ENCODE measurements around the gene MLLT3. TPM values are rescaled to one million over a fixed set of nuclear protein-coding genes. Genes with fewer than 3 reads are reported as not detected.
"Not testable (repeated sequence)": the region's sequence is repeated elsewhere in the genome, so short reads cannot be mapped to it uniquely, and the experiment has no call there.

MLLT3 gene
- total RNA-seq, 4 donors from 2014 or later: 2.1 to 30.4 (median 14.0) TPM

DNA sequence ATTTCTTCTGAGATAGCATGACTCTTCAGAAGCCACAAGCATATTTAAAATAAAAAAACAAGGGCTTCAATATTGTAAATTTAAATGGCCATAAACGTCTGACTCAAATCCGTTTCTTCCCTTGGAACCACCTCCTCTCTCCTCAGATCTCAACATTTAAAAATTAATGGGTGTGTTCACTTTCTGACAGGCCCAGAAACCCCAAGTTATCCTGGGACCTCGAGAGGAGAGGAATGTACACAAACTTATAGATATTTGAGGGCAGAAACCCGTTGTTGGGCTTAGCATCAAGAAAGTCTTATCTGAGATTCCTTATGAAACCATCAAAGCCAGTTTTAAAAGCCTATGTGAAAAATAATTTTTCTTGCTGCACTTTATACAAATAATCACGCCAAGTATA lies 29.2 kb downstream of the MLLT3 start:
- TF ChIP-seq, protein P1, sequence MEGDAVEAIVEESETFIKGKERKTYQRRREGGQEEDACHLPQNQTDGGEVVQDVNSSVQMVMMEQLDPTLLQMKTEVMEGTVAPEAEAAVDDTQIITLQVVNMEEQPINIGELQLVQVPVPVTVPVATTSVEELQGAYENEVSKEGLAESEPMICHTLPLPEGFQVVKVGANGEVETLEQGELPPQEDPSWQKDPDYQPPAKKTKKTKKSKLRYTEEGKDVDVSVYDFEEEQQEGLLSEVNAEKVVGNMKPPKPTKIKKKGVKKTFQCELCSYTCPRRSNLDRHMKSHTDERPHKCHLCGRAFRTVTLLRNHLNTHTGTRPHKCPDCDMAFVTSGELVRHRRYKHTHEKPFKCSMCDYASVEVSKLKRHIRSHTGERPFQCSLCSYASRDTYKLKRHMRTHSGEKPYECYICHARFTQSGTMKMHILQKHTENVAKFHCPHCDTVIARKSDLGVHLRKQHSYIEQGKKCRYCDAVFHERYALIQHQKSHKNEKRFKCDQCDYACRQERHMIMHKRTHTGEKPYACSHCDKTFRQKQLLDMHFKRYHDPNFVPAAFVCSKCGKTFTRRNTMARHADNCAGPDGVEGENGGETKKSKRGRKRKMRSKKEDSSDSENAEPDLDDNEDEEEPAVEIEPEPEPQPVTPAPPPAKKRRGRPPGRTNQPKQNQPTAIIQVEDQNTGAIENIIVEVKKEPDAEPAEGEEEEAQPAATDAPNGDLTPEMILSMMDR (IDR thresholded peaks at IDR 0.05): no peak
- no peak for TF ChIP-seq POLR2A (IDR thresholded peaks at IDR 0.05)
- H3K4me1 ChIP-seq: peaks cover 0 to 6% of the 10 kb centered on the region in 2 donors
- intact Hi-C loops (cut with DNase I; ENCODE audit: low total_unique reads): no loop called here
- no peak overlapping the region for H3K4me3 ChIP-seq
- no peak for DNase-seq
- H3K27me3 ChIP-seq: no peaks in the 10 kb centered on the region
- H3K9me3 ChIP-seq: no peaks in the 10 kb centered on the region
- H3K27ac ChIP-seq: no peak overlapping the region
- no peaks in the 10 kb centered on the region for H3K36me3 ChIP-seq

DNA sequence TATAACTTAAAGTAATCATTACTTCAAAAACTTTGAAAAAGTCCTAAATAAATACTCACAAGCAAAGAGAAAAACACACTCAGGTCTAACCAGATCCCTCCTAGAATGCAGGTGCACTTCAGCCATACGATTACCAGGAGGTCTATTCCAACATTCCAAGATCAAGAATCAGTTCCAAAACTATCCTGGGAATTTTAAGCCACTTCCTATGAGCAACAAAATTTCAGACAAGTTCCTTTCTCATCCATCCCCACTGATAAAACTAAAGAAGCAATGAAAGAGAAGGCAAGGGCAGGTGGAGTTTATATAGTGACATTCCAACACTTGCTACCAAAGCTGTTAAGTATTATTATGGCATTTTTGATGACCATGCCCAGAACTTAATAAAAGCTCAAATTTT lies 29.6 kb downstream of the MLLT3 start:
- Histone ChIP-seq H3K27me3 (no peaks in the 10 kb centered on the region), H3K27ac (no peak overlapping the region)
- intact Hi-C loops (cut with DNase I; ENCODE audit: low total_unique reads): no loop called here

DNA sequence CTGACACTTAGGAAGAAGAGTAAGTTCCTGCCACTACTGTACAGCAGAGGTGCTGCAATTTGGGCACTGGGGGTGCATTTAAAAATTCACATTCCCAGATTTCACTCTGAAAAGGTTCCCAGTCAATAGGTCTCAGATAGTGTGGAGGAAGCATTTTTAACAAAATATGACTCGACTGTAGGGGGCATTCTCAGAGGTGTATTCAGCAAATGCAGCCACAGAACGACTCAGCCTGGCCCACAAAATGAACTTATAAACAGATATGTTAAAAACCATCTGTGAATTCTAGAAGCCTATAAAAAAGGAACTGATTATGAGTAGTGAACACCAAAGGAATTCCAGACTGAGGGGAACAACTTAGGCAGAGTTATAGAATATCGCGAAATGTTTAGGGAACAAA lies 31.1 kb downstream of the MLLT3 start:
- intact Hi-C loops (cut with DNase I; ENCODE audit: low total_unique reads): no loop called here
- Histone ChIP-seq H3K27me3 (no peaks in the 10 kb centered on the region), H3K27ac (no peak overlapping the region), H3K36me3 (no peaks in the 10 kb centered on the region), H3K4me1 (peaks cover 0 to 3% of the 10 kb centered on the region in 2 donors), H3K4me3 (no peak overlapping the region), H3K9me3 (no peaks in the 10 kb centered on the region)
- DNase-seq: no peak
- no peak for TF ChIP-seq POLR2A (IDR thresholded peaks at IDR 0.05)
- TF ChIP-seq, protein P1 (IDR thresholded peaks at IDR 0.05): no peak

More for the DNA sequence above, 29.6 kb downstream of the MLLT3 start:
- Histone ChIP-seq H3K4me1 (peaks cover 0 to 3% of the 10 kb centered on the region in 2 donors), H3K36me3 (no peaks in the 10 kb centered on the region), H3K9me3 (no peaks in the 10 kb centered on the region), H3K4me3 (no peak overlapping the region)
- TF ChIP-seq, protein P1 (IDR thresholded peaks at IDR 0.05): no peak
- TF ChIP-seq POLR2A (IDR thresholded peaks at IDR 0.05): no peak
- DNase-seq: no peak

DNA sequence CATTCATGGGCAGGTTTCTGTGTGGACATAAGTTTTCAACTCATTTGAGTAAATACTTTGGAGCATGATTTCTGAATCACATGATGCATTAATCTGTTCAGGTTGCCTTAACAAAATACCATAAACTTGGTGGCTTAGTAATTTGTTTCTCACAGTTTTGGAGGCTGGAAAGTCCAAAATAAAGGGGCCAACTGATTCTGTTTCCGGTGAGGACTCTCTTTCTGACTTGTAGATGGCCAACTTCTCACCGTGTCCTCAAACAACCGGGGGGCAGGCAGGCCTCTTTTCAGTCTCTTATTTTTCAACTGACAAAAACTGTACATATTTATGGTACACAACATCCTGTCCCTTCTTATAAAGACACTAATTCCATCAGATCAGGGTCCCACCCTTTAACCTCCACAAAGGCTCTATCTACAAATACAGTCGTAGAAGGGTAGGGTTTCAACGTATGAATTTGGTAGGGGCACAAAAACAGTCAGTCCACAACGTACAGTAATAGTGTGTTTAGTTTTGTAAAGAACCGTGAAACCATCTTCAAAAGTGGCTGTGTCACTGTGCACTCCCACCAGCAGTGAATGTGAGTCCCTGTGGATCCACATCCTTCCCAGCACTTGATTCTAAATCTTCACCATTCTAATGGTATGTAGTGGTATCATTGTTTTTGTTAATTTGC lies 37.2 kb downstream of the MLLT3 start:
- no peak overlapping the region for H3K4me3 ChIP-seq
- H3K9me3 ChIP-seq: no peaks in the 10 kb centered on the region
- no peaks in the 10 kb centered on the region for H3K27me3 ChIP-seq
- H3K27ac ChIP-seq: no peak overlapping the region
- DNase-seq: no peak
- no peak for TF ChIP-seq POLR2A (IDR thresholded peaks at IDR 0.05)
- TF ChIP-seq, protein P1 (IDR thresholded peaks at IDR 0.05): no peak
- H3K4me1 ChIP-seq: no peaks in the 10 kb centered on the region
- intact Hi-C loops (cut with DNase I; ENCODE audit: low total_unique reads): no loop called here
- no peaks in the 10 kb centered on the region for H3K36me3 ChIP-seq

DNA sequence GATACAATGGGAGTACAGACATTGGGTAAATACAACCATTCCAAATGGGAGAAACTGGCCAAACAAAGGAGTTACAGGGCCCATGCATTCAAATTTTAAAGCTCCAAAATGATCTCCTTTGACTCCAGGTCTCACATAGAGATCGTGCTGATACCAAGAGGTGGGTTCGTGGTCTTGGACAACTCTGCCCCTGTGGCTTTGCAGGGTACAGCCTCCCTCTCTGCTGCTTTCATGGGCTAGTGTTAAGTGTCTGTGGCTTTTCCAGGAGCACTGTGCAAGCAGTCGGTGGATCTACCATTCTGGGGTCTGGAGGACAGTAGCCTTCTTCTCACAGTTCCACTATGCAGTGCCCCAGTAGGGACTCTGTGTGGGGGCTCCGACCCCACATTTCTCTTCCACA lies 39.2 kb downstream of the MLLT3 start:
- H3K27ac ChIP-seq; H3K4me1 ChIP-seq; H3K36me3 ChIP-seq; H3K9me3 ChIP-seq; intact Hi-C loops (cut with DNase I; ENCODE audit: low total_unique reads); H3K4me3 ChIP-seq; H3K27me3 ChIP-seq; DNase-seq: not testable (repeated sequence)

DNA sequence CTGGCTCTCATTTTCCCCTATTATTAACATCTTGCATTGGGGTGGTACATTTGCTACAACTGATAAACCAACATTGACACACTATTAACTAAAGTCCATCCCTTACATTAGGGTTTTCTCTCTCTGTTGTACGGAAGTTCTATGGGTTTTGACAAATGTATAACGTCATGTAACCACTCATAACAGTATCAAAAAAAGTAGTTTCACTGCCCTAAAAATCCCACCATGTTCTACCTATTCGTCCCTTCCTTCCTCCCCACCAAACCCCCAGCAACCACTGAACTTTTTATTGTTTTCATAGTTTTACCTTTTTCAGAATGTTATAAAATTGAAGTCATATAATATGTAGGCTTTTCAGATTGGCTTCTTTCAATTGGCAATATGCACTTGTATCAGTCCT lies 40.1 kb downstream of the MLLT3 start:
- intact Hi-C loops (cut with DNase I; ENCODE audit: low total_unique reads): no loop called here
- DNase-seq: no peak
- no peaks in the 10 kb centered on the region for H3K27me3 ChIP-seq
- H3K27ac ChIP-seq: no peak overlapping the region
- no peak overlapping the region for H3K4me3 ChIP-seq
- H3K36me3 ChIP-seq: no peaks in the 10 kb centered on the region
- H3K9me3 ChIP-seq: no peaks in the 10 kb centered on the region
- no peak for TF ChIP-seq POLR2A (IDR thresholded peaks at IDR 0.05)
- TF ChIP-seq, protein P1 (IDR thresholded peaks at IDR 0.05): no peak
- H3K4me1 ChIP-seq: no peaks in the 10 kb centered on the region

All from uterus (tissue), 4 donors.